ENCODE results near the gene NRP1.
"Not testable (repeated sequence)": the region's sequence is repeated elsewhere in the genome, so short reads cannot be mapped to it uniquely, and the experiment has no call there.

NRP1 gene

DNA sequence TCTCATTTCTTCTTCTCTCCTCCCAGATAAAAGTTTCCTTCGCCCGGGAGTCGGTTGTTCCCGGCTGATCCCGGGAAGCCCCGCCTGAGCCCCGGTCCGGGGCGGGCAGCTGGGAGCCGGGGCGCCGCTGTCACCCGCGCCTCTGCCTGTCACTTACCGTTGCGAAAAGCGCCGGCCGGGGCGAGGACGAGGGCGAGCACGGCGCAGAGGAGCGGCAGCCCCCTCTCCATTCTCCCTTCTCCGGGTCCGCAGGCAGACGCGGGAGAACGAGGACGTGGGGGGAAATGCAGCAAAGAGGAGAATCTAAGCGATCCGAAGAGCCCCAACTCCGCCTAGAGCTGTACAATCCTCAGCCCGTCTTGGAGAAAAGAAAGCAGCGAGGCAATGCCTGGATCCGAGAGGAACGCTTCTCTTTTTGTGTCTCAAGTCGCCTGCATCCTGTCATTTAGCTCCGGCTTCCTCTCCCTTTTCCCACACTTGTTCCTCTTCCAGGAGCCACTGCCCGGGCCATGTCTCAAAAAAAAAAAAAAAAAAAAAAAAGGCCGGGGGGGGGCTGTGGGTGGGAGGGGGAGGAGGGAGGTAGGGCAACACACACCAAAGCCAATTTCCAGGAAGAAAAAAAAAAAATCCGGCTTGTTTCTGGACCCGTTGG, at the start of gene NRP1:
Gene NRP1, minus strand, starts transcription at position 515 of the 652 bp plus-strand sequence. Its CDS starts 285 bp downstream, at position 230.
- no peak for DNase-seq

GRCh38 chr10:33384201-33384600, 49.7 kb upstream of the NRP1 start:
- DNase-seq = not testable (repeated sequence)

DNA sequence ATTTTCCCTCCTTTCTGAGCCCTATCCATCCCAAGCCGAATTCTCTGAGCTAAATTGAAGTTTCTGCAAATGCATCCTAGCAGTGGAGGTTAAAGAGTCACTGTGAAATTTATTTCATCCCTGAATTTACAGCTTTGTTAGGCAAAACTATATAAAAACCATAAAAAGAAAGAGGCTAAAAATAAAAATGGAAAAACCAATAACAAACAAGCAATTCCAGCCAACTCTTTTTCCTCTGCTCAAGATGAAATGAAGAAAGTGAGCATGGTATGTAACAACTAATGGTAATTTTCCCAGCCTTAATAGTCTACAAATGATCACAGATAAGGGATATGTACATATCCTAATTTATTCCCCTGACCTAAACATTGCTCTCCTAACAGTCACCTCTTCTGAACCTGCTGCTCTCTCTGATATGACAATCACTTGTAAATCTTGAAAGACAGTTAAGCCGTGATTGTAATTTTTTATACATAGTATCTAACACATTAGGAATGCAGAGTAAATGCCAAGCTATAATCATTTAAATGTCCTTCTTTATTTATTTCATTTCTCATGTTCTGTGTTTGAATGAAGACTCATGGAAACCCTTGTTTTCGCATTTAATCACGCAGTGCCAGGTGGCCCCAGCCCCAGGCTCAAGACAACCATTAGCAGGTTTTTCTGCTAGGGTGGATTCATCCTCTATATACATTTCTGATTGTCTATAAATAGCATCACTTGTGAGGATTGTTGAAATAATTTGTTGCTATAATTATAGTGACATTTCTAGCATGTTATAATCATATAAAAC, 48.6 kb upstream of the NRP1 start:
- no peak for DNase-seq

DNA sequence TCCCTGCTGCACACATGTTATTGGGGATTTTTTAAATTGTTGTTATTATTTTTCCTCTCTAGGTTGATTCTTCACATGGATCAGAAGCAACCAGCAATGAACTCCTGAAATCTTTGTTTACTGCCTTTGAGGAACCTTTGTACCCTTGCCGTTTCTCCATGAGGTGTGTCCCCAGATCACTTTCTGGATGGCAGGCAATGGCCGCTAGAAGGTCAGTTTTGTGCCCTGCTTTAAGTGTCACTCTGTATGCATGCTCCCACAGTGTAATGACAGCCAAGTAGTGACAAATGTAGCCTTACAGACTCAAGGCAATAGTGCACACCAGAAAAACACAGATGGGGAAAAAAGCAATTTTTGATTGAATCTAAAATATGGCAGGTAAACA, 47.7 kb upstream of the NRP1 start:
- no peak for DNase-seq

GRCh38 chr10:33381451-33382215, 47.2 kb upstream of the NRP1 start:
- no peak for DNase-seq

DNA sequence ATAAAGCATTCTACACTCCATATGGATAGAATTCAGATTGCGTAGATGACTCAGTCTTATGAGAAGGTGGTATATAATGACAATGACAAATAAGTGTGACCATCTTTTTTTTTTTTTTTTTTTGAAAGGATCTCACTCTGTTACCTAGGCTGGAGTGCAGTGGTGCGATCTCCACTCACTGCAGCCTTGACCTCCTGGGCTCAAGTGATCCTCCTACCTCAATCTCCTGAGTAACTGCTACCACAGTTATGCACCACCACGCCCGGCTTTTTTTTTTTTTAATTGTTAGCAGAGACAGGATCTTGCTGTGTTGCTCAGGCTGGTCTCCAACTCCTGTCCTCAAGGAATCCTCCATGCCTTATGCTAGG, 43.2 kb upstream of the NRP1 start:
- no peak for DNase-seq

- DNase-seq = no peak
These were observed 42.6 kb upstream of the NRP1 start for GRCh38 chr10:33376976-33377657.

GRCh38 chr10:33376476-33376875, 42.0 kb upstream of the NRP1 start:
- DNase-seq = no peak

DNA sequence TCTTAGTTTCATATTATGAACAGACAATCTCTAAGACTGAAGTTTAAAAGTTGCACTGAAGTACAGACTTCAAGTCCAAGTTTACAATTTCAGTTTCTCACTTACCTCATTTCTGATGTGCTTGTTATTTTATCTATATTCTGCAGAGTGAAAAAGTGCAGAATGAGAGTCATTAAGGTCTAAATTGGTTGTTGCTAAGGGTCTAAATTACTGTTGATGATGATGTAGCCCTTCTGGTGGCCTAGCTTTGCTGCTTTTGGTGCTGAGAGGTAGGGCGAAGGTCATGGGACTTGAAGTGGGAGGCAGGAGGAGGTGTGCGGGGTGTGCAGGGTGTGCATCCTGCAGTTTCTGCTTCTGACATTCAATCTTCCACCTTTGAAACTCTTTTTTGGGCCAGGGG, 38.8 kb upstream of the NRP1 start:
- DNase-seq = no peak

DNA sequence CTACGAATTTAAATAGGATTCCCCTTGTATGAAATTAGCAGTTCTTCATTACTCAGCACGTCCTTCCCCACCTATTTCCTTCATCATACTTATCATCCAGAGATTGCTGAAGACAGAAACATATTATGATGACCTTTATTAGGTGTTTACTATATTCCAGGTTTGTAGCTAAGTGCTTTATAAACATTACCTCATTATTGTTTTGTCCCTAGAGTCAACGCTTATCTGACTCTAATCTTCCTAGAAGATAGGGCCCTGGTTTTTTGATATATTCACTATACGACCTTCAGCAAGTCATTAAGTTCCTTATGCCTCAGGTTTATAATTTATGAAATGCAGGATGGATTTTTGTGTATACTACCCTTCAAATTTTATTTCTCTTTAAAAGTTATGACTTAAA, 36.8 kb upstream of the NRP1 start:
- DNase-seq = no peak

DNA sequence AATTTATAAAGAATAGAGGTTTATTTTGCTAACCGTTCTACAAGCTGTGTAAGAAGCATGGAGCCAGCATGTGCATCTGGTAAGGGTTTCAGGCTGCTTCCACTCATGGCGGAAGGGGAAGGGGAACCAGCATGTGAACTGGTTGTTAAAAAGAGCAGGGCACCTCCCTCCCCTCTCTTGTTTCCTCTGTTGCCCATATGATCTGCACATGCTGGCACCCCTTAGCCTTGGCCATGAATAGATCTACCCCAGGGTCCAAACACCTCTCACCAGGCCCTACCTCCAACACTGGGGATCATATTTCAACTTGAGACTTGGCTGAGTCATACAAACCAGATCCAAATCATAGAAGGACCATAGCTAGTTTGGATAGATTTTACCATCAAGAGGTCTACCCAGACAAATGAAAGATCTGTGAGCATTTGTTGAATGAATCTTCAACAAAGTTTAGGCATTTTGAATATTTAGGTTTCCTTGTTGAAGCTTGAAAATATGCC, 36.0 kb upstream of the NRP1 start:
- DNase-seq = no peak

- no peak for DNase-seq
These were observed 33.6 kb upstream of the NRP1 start for GRCh38 chr10:33368086-33368485.

- no peak for DNase-seq
These were observed 31.5 kb upstream of the NRP1 start for GRCh38 chr10:33365871-33366411.

DNA sequence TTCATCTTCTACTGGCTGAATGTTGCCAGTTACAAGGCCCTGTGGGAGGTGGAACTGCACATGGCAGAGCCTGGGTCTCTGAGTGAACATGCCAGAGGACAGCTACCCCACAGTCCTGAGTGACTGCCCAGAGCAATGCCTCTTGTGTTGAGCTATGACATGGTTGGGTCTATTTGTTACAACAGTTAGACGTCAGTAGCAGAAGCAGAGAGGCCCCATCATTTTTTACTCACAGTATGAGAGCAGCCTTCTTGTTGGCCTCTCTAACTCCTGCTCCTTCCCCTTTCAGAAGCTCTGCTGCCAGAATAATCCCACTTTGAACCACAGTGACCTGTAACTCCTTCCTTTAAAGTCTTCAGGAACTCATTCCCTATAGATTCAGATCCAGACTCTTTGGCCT, 30.8 kb upstream of the NRP1 start:
- DNase-seq = no peak

- no peak for DNase-seq
These were observed 28.6 kb upstream of the NRP1 start for GRCh38 chr10:33363106-33363505.

GRCh38 chr10:33358016-33358415, 23.5 kb upstream of the NRP1 start:
- DNase-seq = no peak

DNA sequence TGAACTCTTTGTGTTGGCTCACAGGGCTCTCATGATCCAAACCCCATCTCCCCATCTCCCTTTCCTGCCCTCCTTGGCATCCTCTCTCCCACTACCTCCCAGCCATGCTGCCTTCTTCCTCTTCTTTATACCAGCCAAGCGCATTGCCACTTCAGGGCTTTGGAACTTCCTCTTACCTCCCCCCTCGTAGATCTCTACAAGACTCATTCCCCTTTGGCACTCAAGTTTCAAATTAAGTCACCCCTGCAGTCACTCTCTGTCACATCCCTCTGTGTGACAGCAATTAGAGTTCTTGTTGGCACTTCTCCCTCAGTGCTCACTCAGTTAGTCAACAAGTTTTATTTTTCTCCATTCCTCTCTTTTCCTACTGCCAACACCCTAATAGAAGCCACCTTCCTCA, 20.8 kb upstream of the NRP1 start:
- DNase-seq = no peak

GRCh38 chr10:33353853-33354252, 19.4 kb upstream of the NRP1 start:
- DNase-seq = no peak

- no peak for DNase-seq
These were observed 18.9 kb upstream of the NRP1 start for GRCh38 chr10:33353334-33353733.

- no peak for DNase-seq
These were observed 18.1 kb upstream of the NRP1 start for GRCh38 chr10:33352615-33353014.

DNA sequence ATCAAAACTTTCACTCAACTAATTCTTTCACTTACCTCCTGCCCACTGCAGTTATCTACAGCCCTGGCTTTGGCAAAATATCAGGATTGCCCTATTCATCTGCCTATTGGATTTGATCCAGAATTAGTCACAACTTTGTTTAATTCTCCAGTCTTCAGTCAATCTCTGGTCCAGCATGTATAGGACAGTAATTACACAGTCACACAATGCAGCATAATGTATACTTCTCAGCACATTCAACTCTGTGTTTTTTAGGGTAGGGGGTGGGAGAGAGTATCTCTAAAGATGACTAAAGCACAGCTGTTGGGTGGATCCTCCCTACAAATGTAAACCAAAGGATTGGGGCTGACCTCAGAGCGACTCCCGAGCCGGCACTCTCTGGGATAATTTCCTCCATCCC, 17.7 kb upstream of the NRP1 start:
- no peak for DNase-seq

GRCh38 chr10:33350041-33350440, 15.6 kb upstream of the NRP1 start:
- DNase-seq = no peak

- DNase-seq = no peak
These were observed 14.8 kb upstream of the NRP1 start for GRCh38 chr10:33349268-33349667.
